HTR-8/SVneo (cell line): Measurements from ENCODE around the gene CCR5AS.
"Not testable (repeated sequence)": the region's sequence is repeated elsewhere in the genome, so short reads cannot be mapped to it uniquely, and the experiment has no call there.

Experiments
- DNase-seq: peaks from one replicate; pipeline ENCODE4 v3.0.0; 2011; ENCODE audit warnings: low spot score, mixed read lengths; ENCODE audit not compliant: insufficient read length
- FAIRE-seq: peaks from 2 replicates; lab custom pipeline; 2011; peaks lifted over from hg19 to GRCh38; lab: Jason Lieb, UNC

Gene CCR5AS

GRCh38 chr3:46330676-46331075 lies 76.2 kb downstream of the CCR5AS start:
- not testable (repeated sequence) for DNase-seq, FAIRE-seq

GRCh38 chr3:46325645-46326300 lies 81.1 kb downstream of the CCR5AS start:
- DNase-seq (no peak), FAIRE-seq (no peak)

- DNase-seq = no peak
- FAIRE-seq = no peak
Measured at GRCh38 chr3:46324036-46324435, 82.8 kb downstream of the CCR5AS start.

GRCh38 chr3:46321461-46322104 lies 85.3 kb downstream of the CCR5AS start:
- no peak for FAIRE-seq
- no peak for DNase-seq

GRCh38 chr3:46318207-46318927 lies 88.5 kb downstream of the CCR5AS start:
- FAIRE-seq = no peak

GRCh38 chr3:46316206-46316605 lies 90.7 kb downstream of the CCR5AS start:
- DNase-seq (no peak), FAIRE-seq (no peak)

More at GRCh38 chr3:46318207-46318927, 88.5 kb downstream of the CCR5AS start:
- no peak for DNase-seq

- DNase-seq (no peak), FAIRE-seq (no peak)
Measured at GRCh38 chr3:46314517-46314916, 92.3 kb downstream of the CCR5AS start.
